CD14-positive monocyte (primary cell): ENCODE measurements around the gene CDKN2B-AS1. TPM values are rescaled to one million over a fixed set of nuclear protein-coding genes. Genes with fewer than 3 reads are reported as not detected.
A peak's percentile ranks its signal among the peaks of the same experiment; 100 is the strongest.

Experiments used
- DNase-seq, 3 donors: peaks; one replicate each; pipeline ENCODE4 v3.0.0-alpha.2; 2011 to 2022
- H2AFZ ChIP-seq: 2 replicates; pipeline ENCODE4 v1.6.0; 2012; ENCODE audit warnings: mild to moderate bottlenecking, low read depth, low read length, inconsistent platforms; ENCODE audit not compliant: insufficient read depth, poor library complexity, severe bottlenecking
- H3K27ac ChIP-seq, 2 donors: 1 replicate in 1 of 2; 2 replicates in 1 of 2; pipeline ENCODE4 v1.5.1; 2012 to 2013; ENCODE audit warnings: low read length in 2 of 2, control low read depth in 1 of 2, inconsistent platforms in 1 of 2, low read depth in 1 of 2, mild to moderate bottlenecking in 1 of 2
- H3K27me3 ChIP-seq, 2 donors: one replicate each; pipeline versions ENCODE4 v1.6.0 to v1.6.1; 2011 to 2013; ENCODE audit warnings: low read length in 2 of 2; ENCODE audit not compliant: control insufficient read depth in 2 of 2, insufficient read depth in 2 of 2
- H3K36me3 ChIP-seq, 2 donors: replicated peaks in 1 of 2; 1 replicate in 1 of 2; 2 replicates in 1 of 2; pipeline versions ENCODE4 v1.5.1 to v1.6.1; 2012 to 2013; ENCODE audit warnings: low read length in 2 of 2, control low read depth in 1 of 2, inconsistent platforms in 1 of 2, mild to moderate bottlenecking in 1 of 2; ENCODE audit not compliant: insufficient read depth in 2 of 2, control insufficient read depth in 1 of 2
- H3K4me1 ChIP-seq, 2 donors: 1 replicate in 1 of 2; 2 replicates in 1 of 2; pipeline versions ENCODE4 v1.5.1 to v1.6.1; 2012 to 2013; ENCODE audit warnings: low read length in 2 of 2, control low read depth in 1 of 2, inconsistent platforms in 1 of 2, mild to moderate bottlenecking in 1 of 2, moderate library complexity in 1 of 2; ENCODE audit not compliant: insufficient read depth in 2 of 2, control insufficient read depth in 1 of 2
- H3K4me2 ChIP-seq: replicated peaks from 2 replicates; pipeline ENCODE3; 2012; ENCODE audit warnings: low read length, moderate library complexity, mild to moderate bottlenecking; ENCODE audit not compliant: poor library complexity, severe bottlenecking; ENCODE audit errors: extremely low read depth
- H3K4me3 ChIP-seq, 3 experiments: fragments of 200-600 bp in 1 of 3; sonication (generic) in 1 of 3; replicated peaks in 1 of 3; 1 replicate in 2 of 3; 2 replicates in 1 of 3; pipeline ENCODE4 v1.5.1; 2011 to 2013; ENCODE audit warnings: low read length in 3 of 3, mild to moderate bottlenecking in 3 of 3, control low read depth in 2 of 3, low read depth in 2 of 3, inconsistent platforms in 1 of 3, moderate library complexity in 1 of 3
- H3K79me2 ChIP-seq: 2 replicates; pipeline ENCODE4 v1.6.0; 2012; ENCODE audit warnings: mild to moderate bottlenecking, control low read depth, inconsistent platforms, low read length, moderate library complexity; ENCODE audit not compliant: insufficient read depth
- H3K9ac ChIP-seq: 2 replicates; pipeline ENCODE4 v1.6.0; 2017; ENCODE audit warnings: low read length, mild to moderate bottlenecking; ENCODE audit not compliant: insufficient read depth, poor library complexity, severe bottlenecking
- H3K9me3 ChIP-seq, 2 donors: replicated peaks in 1 of 2; 1 replicate in 1 of 2; 2 replicates in 1 of 2; pipeline versions ENCODE4 v1.5.1 to v1.6.1; 2012 to 2013; ENCODE audit warnings: low read length in 2 of 2, control low read depth in 1 of 2; ENCODE audit not compliant: control insufficient read depth in 1 of 2, insufficient read depth in 1 of 2
- H4K20me1 ChIP-seq: 2 replicates; pipeline ENCODE4 v1.6.0; 2012; ENCODE audit warnings: mild to moderate bottlenecking, low read length, control low read depth, moderate library complexity; ENCODE audit not compliant: insufficient read depth
- H3K27ac Mint-ChIP-seq, 7 donors: one replicate each; pipeline ENCODE4 v1.8.0; 2020; ENCODE audit warnings: mild to moderate bottlenecking in 7 of 7, mixed read lengths in 7 of 7, moderate library complexity in 6 of 7, inconsistent platforms in 2 of 7
- H3K27me3 Mint-ChIP-seq, 3 donors: one replicate each; pipeline ENCODE4 v1.8.0; 2021 to 2022; ENCODE audit warnings: low read depth in 3 of 3, mild to moderate bottlenecking in 3 of 3, mixed read lengths in 3 of 3, moderate library complexity in 3 of 3, inconsistent platforms in 1 of 3
- H3K36me3 Mint-ChIP-seq, 2 donors: one replicate each; pipeline ENCODE4 v1.8.0; 2020; ENCODE audit warnings: mixed read lengths in 2 of 2, inconsistent platforms in 1 of 2, mild to moderate bottlenecking in 1 of 2
- H3K4me1 Mint-ChIP-seq: one replicate; pipeline ENCODE4 v1.8.0; 2020; ENCODE audit warnings: mild to moderate bottlenecking, mixed read lengths
- H3K4me3 Mint-ChIP-seq, 2 donors: one replicate each; pipeline ENCODE4 v1.8.0; 2020; ENCODE audit warnings: mild to moderate bottlenecking in 2 of 2, mixed read lengths in 2 of 2, moderate library complexity in 1 of 2
- H3K9me3 Mint-ChIP-seq, 7 donors: one replicate each; pipeline ENCODE4 v1.8.0; 2020 to 2022; ENCODE audit warnings: mixed read lengths in 7 of 7, mild to moderate bottlenecking in 6 of 7, moderate library complexity in 6 of 7, inconsistent platforms in 2 of 7
- CTCF ChIP-seq: fragments of 200-600 bp; IDR thresholded peaks from one replicate; pipeline ENCODE4 v1.8.0; 2022; ENCODE audit warnings: antibody characterized with exemption, mild to moderate bottlenecking
- WGBS: methylation state at CpG from one replicate; pipeline ENCODE4 v1.1.5; 2013; ENCODE audit warnings: missing lambda C conversion rate; ENCODE audit not compliant: insufficient coverage; 5-methylcytosine and 5-hydroxymethylcytosine counted together
- intact Hi-C, 2 donors: fragments of 100-400 bp; cut with micrococcal nuclease; formaldehyde crosslinking; loops; one replicate each; pipeline versions ENCODE4 v1.15.0 to v1.15.1; 2023
- polyA plus RNA-seq, 3 donors: library from polyadenylated mRNA; depleted of rRNA in 1 of 3; unstranded in 2 of 3; stranded (reverse) in 1 of 3; fragments of 300-500 nt in 2 of 3; fragments of >200 nt in 1 of 3; fragmentation: Illumina TruSeq in 2 of 3; gene quantifications; 1 replicate in 2 of 3; 2 replicates in 1 of 3; pipeline ENCODE4 v1.2.3, GENCODE V29; 2012 to 2021

The CDKN2B-AS1 gene
- polyA plus RNA-seq, 3 donors = 0.35 to 0.55 (median 0.50) TPM

GRCh38 chr9:22078081-22078480 lies 83.5 kb downstream of the CDKN2B-AS1 start:
- no peak overlapping the region for H3K4me3 ChIP-seq
- no peak overlapping the region for H3K4me3 Mint-ChIP-seq
- WGBS = no CpG with 5 or more reads among the region's 3 CpGs
- peaks cover 0 to 6% (median 0%) of the 10 kb centered on the region in 7 donors for H3K9me3 Mint-ChIP-seq
- H3K79me2 ChIP-seq = no peaks in the 10 kb centered on the region
- H4K20me1 ChIP-seq = no peaks in the 10 kb centered on the region
- TF ChIP-seq CTCF = no peak
- H3K27me3 ChIP-seq = peaks cover 19% of the 10 kb centered on the region in 2 donors
- H3K27ac ChIP-seq = no peak overlapping the region
- H3K4me2 ChIP-seq = no peak overlapping the region
- no peaks in the 10 kb centered on the region for H3K4me1 Mint-ChIP-seq
- peaks cover 9 to 44% (median 24%) of the 10 kb centered on the region in 3 donors for H3K27me3 Mint-ChIP-seq
- intact Hi-C loops = no loop called here
- DNase-seq = no peak
- no peaks in the 10 kb centered on the region for H3K4me1 ChIP-seq
- H2AFZ ChIP-seq = no peak overlapping the region
- no peaks in the 10 kb centered on the region for H3K9me3 ChIP-seq
- no peaks in the 10 kb centered on the region for H3K36me3 ChIP-seq
- no peak overlapping the region for H3K9ac ChIP-seq
- H3K36me3 Mint-ChIP-seq = no peaks in the 10 kb centered on the region
- no peak overlapping the region for H3K27ac Mint-ChIP-seq

- 100% methylated on average over 1 of the region's 4 CpGs for WGBS
- H3K4me3 ChIP-seq = no peak overlapping the region
- H3K9me3 ChIP-seq = no peaks in the 10 kb centered on the region
- H3K4me1 ChIP-seq = no peaks in the 10 kb centered on the region
- H3K79me2 ChIP-seq = no peaks in the 10 kb centered on the region
- H3K36me3 ChIP-seq = no peaks in the 10 kb centered on the region
- H3K27ac ChIP-seq = no peak overlapping the region
- Mint-ChIP-seq H3K9me3 (peaks cover 0 to 6% (median 0%) of the 10 kb centered on the region in 7 donors), H3K27me3 (peaks cover 5 to 42% (median 26%) of the 10 kb centered on the region in 3 donors), H3K4me3 (no peak overlapping the region), H3K4me1 (no peaks in the 10 kb centered on the region), H3K27ac (no peak overlapping the region), H3K36me3 (no peaks in the 10 kb centered on the region)
- intact Hi-C loops = no loop called here
- H2AFZ ChIP-seq = no peak overlapping the region
- DNase-seq = peak in 2 of 3 donors; percentile 3 to 49
- H3K9ac ChIP-seq = no peak overlapping the region
- no peak for TF ChIP-seq CTCF
- H3K4me2 ChIP-seq = no peak overlapping the region
- no peaks in the 10 kb centered on the region for H4K20me1 ChIP-seq
- peaks cover 12 to 19% of the 10 kb centered on the region in 2 donors for H3K27me3 ChIP-seq
Measured at GRCh38 chr9:22079873-22080341, 85.3 kb downstream of the CDKN2B-AS1 start.
